A673 (cell line): Measurements from ENCODE around the gene FGF21. TPM values are rescaled to one million over a fixed set of nuclear protein-coding genes. Genes with fewer than 3 reads are reported as not detected.

Experiments
- BruUV-seq: library from RNA; stranded (reverse); fragments of 400-500 nt; replicated peaks from 2 replicates; lab custom pipeline; 2021; lab: Mats Ljungman, UMichigan
- CTCF ChIA-PET: fragments of 300-600 bp; sonication (Branson Sonifier 250); formaldehyde crosslinking; loops from one replicate; lab custom pipeline; 2022; ENCODE audit warnings: antibody characterized with exemption; lab: Charles Lee
- POLR2A ChIA-PET: fragments of 300-600 bp; sonication (Branson Sonifier 250); formaldehyde crosslinking; loops from one replicate; lab custom pipeline; 2022; ENCODE audit warnings: antibody characterized with exemption; ENCODE audit not compliant: low non-redundant PET; lab: Charles Lee
- DNase-seq: peaks from one replicate; pipeline ENCODE4 v3.0.0-alpha.2; 2015; ENCODE audit warnings: low spot score
- H3K27ac ChIP-seq: fragments of 200-600 bp; sonication (generic); 2 replicates; pipeline ENCODE4 v1.5.1; 2016; ENCODE audit warnings: mixed run types, low read depth, mild to moderate bottlenecking, mixed read lengths, antibody characterized with exemption, low read length; ENCODE audit not compliant: poor library complexity, severe bottlenecking
- H3K27me3 ChIP-seq: fragments of 200-600 bp; sonication (generic); replicated peaks from 2 replicates; pipeline ENCODE4 v1.6.1; 2017; ENCODE audit warnings: mixed run types, low read depth, mild to moderate bottlenecking, mixed read lengths, antibody characterized with exemption, low read length; ENCODE audit not compliant: insufficient read depth, poor library complexity
- H3K36me3 ChIP-seq: fragments of 200-600 bp; sonication (generic); 2 replicates; pipeline ENCODE4 v1.6.1; 2016; ENCODE audit warnings: mixed run types, mild to moderate bottlenecking, mixed read lengths, antibody characterized with exemption, low read length; ENCODE audit not compliant: insufficient read depth, poor library complexity, severe bottlenecking
- H3K4me1 ChIP-seq: fragments of 200-600 bp; sonication (generic); 2 replicates; pipeline ENCODE4 v1.6.1; 2017; ENCODE audit warnings: mixed run types, mild to moderate bottlenecking, mixed read lengths, antibody characterized with exemption, low read length; ENCODE audit not compliant: insufficient read depth, poor library complexity, severe bottlenecking
- H3K4me3 ChIP-seq: fragments of 200-600 bp; sonication (generic); 2 replicates; pipeline ENCODE4 v1.5.1; 2016; ENCODE audit warnings: low read depth, mixed run types, mild to moderate bottlenecking, mixed read lengths, low read length; ENCODE audit not compliant: poor library complexity, severe bottlenecking
- H3K9me3 ChIP-seq: fragments of 200-600 bp; sonication (generic); 2 replicates; pipeline ENCODE4 v1.6.1; 2016; ENCODE audit warnings: mixed run types, low read depth, mild to moderate bottlenecking, mixed read lengths, antibody characterized with exemption, low read length; ENCODE audit not compliant: poor library complexity, severe bottlenecking
- EZH2 ChIP-seq: fragments of 200-600 bp; sonication (generic); IDR thresholded peaks from 2 replicates; pipeline ENCODE4 v1.6.1; 2017; ENCODE audit warnings: borderline replicate concordance, low read depth, mild to moderate bottlenecking, mixed read lengths, antibody characterized with exemption, low read length; ENCODE audit not compliant: poor library complexity, severe bottlenecking
- intact Hi-C: fragments of 100-400 bp; cut with micrococcal nuclease; formaldehyde crosslinking; loops from one replicate; pipeline ENCODE4 v1.10.0; 2022; ENCODE audit not compliant: unreplicated experiment
- total RNA-seq: library from RNA; stranded (reverse); gene quantifications from 2 replicates; pipeline ENCODE4 v1.2.3, GENCODE V29; 2021
- TF ChIP-seq, protein P1 (sequence below): fragments of 300-800, 200-600 bp; sonication (generic); conservative IDR thresholded peaks from 2 replicates; pipeline ENCODE4 v1.5.1; 2017; ENCODE audit warnings: low read depth, mild to moderate bottlenecking, antibody characterized with exemption, low read length, moderate library complexity, mixed read lengths

Gene FGF21
- total RNA-seq, 1 experiment from 2014 or later: not detected

DNA sequence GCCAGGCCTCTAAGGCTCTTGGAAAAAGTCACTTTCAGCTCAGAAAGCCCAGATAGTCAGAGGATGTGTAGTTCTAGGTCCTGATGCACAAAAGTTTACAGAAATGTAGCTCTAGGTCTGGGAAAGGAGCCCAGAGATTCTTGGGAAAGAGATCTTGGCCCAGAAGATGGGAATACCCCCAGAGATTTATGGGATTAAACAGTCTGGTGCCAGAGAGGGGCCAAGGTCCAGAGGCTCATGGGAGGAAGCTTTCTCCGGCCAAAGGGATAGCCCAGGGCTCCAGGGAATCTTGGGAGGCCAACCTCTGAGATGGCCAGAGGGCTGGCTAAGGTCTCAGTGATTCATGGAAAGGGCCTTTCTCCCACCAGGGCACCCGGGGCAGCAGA, 40.4 kb downstream of the FGF21 start:
- H3K9me3 ChIP-seq: no peaks in the 10 kb centered on the region
- DNase-seq: no peak
- H3K4me1 ChIP-seq: peaks cover 10% of the 10 kb centered on the region
- no peaks in the 10 kb centered on the region for H3K27me3 ChIP-seq
- H3K36me3 ChIP-seq: no peaks in the 10 kb centered on the region
- H3K27ac ChIP-seq: peak overlapping the region; percentile 64
- BruUV-seq: no TSS peak
- ChIA-PET POLR2A (no interaction called here), CTCF (interaction anchor here (0.6 to 3.0 kb wide), 13 partner anchors 11 to 430 kb away, joined by 3 to 32 read pairs (median 5); partner anchors contain the start of genes BCAT2, CA11, HSD17B14 and RUVBL2)
- H3K4me3 ChIP-seq: peak overlapping the region; percentile 55
- TF ChIP-seq, protein P1, sequence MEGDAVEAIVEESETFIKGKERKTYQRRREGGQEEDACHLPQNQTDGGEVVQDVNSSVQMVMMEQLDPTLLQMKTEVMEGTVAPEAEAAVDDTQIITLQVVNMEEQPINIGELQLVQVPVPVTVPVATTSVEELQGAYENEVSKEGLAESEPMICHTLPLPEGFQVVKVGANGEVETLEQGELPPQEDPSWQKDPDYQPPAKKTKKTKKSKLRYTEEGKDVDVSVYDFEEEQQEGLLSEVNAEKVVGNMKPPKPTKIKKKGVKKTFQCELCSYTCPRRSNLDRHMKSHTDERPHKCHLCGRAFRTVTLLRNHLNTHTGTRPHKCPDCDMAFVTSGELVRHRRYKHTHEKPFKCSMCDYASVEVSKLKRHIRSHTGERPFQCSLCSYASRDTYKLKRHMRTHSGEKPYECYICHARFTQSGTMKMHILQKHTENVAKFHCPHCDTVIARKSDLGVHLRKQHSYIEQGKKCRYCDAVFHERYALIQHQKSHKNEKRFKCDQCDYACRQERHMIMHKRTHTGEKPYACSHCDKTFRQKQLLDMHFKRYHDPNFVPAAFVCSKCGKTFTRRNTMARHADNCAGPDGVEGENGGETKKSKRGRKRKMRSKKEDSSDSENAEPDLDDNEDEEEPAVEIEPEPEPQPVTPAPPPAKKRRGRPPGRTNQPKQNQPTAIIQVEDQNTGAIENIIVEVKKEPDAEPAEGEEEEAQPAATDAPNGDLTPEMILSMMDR: no peak
- no peak for TF ChIP-seq EZH2
- intact Hi-C loops: loop anchor here (10.0 kb wide), 1 partner anchor 429 kb away; no protein-coding TSS in a partner anchor

DNA sequence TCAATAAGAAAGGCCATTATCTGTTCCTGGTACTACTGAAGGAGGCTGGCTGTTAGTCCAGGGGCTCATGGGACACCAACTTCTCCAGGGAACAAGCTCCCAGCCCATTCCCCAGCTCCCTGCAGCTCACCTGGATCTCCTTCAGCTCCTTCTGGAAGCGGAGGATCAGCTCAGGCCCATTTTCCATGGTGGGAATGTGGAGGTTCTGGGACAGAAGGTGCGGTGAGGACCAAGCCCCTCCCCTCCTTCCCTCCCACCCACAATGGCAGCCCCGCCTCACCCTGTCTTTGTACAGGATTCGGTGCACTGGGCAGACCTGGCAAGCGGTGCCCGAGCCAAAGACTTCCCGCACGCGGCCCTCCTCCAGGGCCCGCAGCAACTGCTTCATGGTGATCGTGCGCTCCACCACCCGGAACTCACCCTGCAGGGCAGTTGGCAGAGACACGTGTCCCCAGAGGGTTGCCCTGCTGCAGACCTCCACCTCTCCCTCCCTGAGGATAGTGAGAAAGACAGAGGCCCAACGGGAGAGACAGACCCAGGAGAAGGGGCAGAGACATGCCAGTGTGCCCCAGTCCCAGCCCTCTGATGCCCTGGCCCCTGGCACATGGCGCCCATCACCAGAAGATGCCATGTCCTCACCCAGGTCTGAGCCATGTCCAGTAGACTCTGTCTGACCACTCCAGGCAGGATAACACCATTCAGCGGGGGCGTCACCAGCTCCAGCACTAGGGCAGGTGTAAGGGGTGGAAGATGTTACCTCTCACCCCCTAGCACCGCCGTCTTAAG, 41.2 kb downstream of the FGF21 start:
- Histone ChIP-seq H3K4me3 (no peak overlapping the region), H3K36me3 (no peaks in the 10 kb centered on the region), H3K9me3 (no peaks in the 10 kb centered on the region), H3K27ac (peak overlapping the region; percentile 64), H3K27me3 (no peaks in the 10 kb centered on the region), H3K4me1 (peaks cover 10% of the 10 kb centered on the region)
- ChIA-PET POLR2A (no interaction called here), CTCF (interaction anchor here (1.3 to 3.0 kb wide), 3 partner anchors 46 to 197 kb away, joined by 4 to 32 read pairs (median 19); partner anchors contain the start of gene RUVBL2)
- TF ChIP-seq EZH2: no peak
- TF ChIP-seq, protein P1: no peak
- intact Hi-C loops: loop anchor here (10.0 kb wide), 1 partner anchor 428 kb away; no protein-coding TSS in a partner anchor
- no TSS peak for BruUV-seq
- no peak for DNase-seq

DNA sequence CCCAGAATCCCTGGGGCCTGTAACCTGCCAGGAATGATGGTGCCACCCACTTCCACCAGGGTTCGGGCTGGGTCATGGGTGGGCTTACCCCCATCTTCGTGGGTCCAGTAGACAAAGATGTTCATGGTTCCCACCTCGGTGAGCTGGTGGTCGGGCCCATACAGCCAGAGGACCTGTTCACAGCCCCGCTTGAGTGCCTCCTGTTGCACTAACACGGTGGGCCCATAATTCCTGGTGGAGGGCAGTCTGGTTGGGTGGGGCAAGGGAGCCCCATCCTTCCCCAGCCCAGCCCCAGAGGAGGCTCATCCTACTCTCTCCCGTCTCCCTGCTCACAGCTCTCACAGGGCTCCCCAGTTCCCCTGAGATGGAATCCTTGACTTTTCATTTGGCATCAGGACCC, 41.8 kb downstream of the FGF21 start:
- Histone ChIP-seq H3K27me3 (no peaks in the 10 kb centered on the region), H3K4me1 (peaks cover 10% of the 10 kb centered on the region), H3K9me3 (no peaks in the 10 kb centered on the region), H3K36me3 (no peaks in the 10 kb centered on the region), H3K27ac (no peak overlapping the region), H3K4me3 (no peak overlapping the region)
- POLR2A ChIA-PET: no interaction called here
- intact Hi-C loops: loop anchor here (10.0 kb wide), 1 partner anchor 428 kb away; no protein-coding TSS in a partner anchor
- CTCF ChIA-PET: no interaction called here
- TF ChIP-seq, protein P1: no peak
- no peak for TF ChIP-seq EZH2
- no TSS peak for BruUV-seq
- DNase-seq: no peak
